Measurements from ENCODE around the gene PDXK. TPM values are rescaled to one million over a fixed set of nuclear protein-coding genes. Genes with fewer than 3 reads are reported as not detected.

The PDXK gene
- total RNA-seq, 4 donors from 2014 or later = 58.8 to 111 (median 93.5) TPM

DNA sequence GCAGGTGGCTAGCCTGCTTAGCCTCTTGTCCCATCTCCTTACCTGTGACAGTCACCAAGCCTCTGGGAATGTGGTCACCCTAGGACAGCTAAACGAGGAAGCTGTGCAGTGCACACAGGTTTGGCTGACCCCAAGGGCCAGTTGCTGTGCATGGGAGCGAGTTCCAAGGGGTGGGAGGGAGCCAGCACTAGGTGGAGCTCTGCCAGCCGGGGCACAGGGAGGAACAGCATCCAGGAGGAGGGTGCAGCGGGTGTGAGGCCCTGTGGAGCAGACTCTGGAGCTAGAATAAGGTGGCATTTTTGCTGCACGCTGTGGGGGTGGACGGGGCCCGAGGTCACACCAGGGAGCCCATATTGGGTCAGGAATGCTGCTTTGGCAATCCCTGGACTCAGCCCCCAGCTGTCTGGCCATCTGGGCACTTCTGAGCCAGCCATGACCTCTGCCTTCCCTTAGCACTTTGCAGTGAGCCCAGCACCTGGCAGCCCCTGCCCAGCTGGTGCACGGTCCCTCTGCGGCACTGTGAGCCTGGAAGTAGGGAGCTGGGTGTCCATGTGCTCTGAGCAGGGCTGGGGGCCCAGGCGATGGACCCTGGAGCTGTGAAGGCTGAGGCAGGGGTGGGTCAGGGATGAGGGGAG, 8.7 kb downstream of the PDXK start:
- no peak for DNase-seq (ENCODE audit: low spot score)
- ATAC-seq (ENCODE audit: low FRiP score) = peak; percentile 8
- TF ChIP-seq CTCF (IDR thresholded peaks at IDR 0.05) = no peak

DNA sequence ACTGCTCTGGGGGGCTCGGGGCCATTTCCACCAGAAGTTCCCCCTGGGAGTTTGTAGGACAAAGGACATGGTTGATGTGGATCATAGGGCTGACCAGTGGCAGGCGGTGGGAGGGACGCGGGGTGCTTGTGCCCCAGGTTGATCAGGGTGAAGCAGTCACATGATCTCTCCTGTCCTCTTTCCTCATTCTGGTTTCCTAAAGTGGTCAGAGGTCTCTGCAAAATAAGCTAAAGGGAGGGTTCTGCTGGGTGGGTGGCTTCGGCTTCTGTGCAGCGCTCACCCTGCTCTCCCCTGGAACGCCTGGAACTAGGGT, 9.2 kb downstream of the PDXK start:
- TF ChIP-seq CTCF (IDR thresholded peaks at IDR 0.05) = no peak
- ATAC-seq (ENCODE audit: low FRiP score) (peak; percentile 9), DNase-seq (ENCODE audit: low spot score) (no peak)

- peak; percentile 83 for ATAC-seq (ENCODE audit: low FRiP score)
- peak; percentile 88 for DNase-seq (ENCODE audit: low spot score)
- no peak for TF ChIP-seq CTCF (IDR thresholded peaks at IDR 0.05)
These were observed 9.8 kb downstream of the PDXK start for GRCh38 chr21:43728467-43729390.

GRCh38 chr21:43731476-43731875, 12.5 kb downstream of the PDXK start:
- no peak for TF ChIP-seq CTCF (IDR thresholded peaks at IDR 0.05)
- ATAC-seq (ENCODE audit: low FRiP score) = no peak
- DNase-seq (ENCODE audit: low spot score) = no peak

DNA sequence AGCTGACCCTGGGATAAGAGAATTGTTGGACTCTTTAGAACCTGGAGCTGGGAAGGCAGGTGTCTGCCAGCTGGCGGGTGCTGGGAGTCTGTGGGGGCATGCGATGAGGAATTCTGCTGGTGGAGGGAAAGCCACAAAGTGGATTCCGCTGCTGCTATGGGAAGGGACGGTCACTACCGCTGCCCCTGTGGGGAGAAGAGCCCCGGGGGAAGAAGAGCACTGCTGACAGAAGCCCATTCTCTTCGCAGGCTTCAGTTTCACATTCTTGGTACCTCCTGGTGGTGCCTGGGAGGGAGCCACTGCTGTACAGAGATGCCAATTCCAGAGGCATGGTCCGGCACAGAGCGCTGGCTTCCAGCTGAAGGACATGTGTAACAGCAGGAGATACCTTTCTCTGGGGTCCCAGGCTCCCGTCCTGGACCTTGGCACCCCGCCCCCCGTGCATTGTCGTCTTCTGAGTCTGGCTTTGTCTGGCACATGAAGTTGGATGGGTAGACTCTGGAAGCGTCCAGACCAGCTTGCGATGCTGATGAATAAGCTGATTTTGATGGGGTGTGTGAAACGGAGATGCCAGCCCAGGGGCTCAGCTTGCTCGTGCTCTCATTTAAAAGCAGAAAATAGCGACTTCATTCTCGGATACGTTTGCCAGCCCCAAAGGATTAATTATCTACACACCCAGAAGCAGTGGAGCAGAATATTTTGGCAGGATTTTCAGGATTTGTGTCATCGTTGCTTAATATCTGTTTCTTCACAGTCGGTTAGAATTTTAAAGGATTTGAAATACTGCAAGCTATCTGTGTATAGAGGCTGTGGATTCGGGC, 13.2 kb downstream of the PDXK start:
- ATAC-seq (ENCODE audit: low FRiP score) (no peak), DNase-seq (ENCODE audit: low spot score) (no peak)
- TF ChIP-seq CTCF (IDR thresholded peaks at IDR 0.05) = no peak

DNA sequence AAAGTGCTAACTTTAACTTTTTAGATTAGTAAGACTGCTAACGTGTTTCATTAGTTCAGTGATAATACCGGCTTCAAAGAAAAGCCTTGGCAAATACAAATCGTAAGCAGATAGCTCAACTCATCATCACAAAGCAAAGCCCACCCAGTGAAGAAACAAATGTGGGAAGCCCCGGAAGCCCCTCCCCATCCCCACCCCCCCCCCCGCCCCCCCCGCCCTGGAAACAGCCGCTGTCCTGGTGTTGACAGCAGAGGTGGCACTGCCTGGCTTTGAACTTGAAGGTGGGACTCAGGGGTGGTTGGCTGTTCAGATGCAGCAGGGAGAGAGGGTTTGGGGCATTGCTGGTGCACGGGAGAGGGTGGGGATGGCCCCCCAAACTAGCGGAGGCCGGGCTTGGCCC, 14.1 kb downstream of the PDXK start:
- no peak for TF ChIP-seq CTCF (IDR thresholded peaks at IDR 0.05)
- DNase-seq (ENCODE audit: low spot score) (no peak), ATAC-seq (ENCODE audit: low FRiP score) (no peak)

Data from omental fat pad (tissue), 4 donors.